H1 (cell line): ENCODE data around the gene PRRT1B. TPM values are rescaled to one million over a fixed set of nuclear protein-coding genes. Genes with fewer than 3 reads are reported as not detected.

ENCODE experiments used
- HDAC2 ChIP-seq, 2 experiments: fragments of 300-600 bp in 1 of 2; sonication (generic) in 1 of 2; IDR thresholded peaks; 2 replicates each; pipeline ENCODE4 v1.6.1; 2011 to 2012; ENCODE audit warnings: low read depth in 2 of 2, low read length in 2 of 2, mild to moderate bottlenecking in 2 of 2, moderate library complexity in 2 of 2, borderline replicate concordance in 1 of 2, inconsistent platforms in 1 of 2
- RXRA ChIP-seq: IDR thresholded peaks from 2 replicates; pipeline ENCODE4 v1.6.1; 2011; ENCODE audit warnings: low read depth, mild to moderate bottlenecking, low read length, moderate library complexity; ENCODE audit not compliant: insufficient read depth
- polyA plus RNA-seq, 7 experiments: library from polyadenylated mRNA; depleted of rRNA in 3 of 7; stranded (reverse) in 5 of 7; unstranded in 2 of 7; fragments of >200 nt in 5 of 7; fragments of 200-250 nt in 2 of 7; gene quantifications; 1 replicate in 5 of 7; 2 replicates in 1 of 7; 4 replicates in 1 of 7; pipeline versions ENCODE4 v1.2.1 to v1.2.3, GENCODE V29; 2011 to 2013; ENCODE audit warnings: missing spikeins in 2 of 7, mixed read lengths in 2 of 7
- total RNA-seq: library from RNA; stranded (reverse); fragmentation: NEBNext Ultra II Directional; extraction: Animal tissue kit (Norgen Biotek cat#: 25700); gene quantifications from 2 replicates; pipeline ENCODE4 v1.2.1, GENCODE V29; 2021

Gene PRRT1B
- total and polyA plus RNA-seq, 2 of the 8 experiments (the other 6 are each of a cell fraction or from before 2014, with no cell fraction given), result 0.30 to 1.2 TPM

GRCh38 chr9:131566158-131566557 is 20.8 kb downstream of the PRRT1B start (continued):
- TF ChIP-seq HDAC2 (IDR thresholded peaks at IDR 0.05; ENCODE audit: borderline replicate concordance in 1 of 2, low read depth in 2 of 2, low read length in 2 of 2) (no peak), RXRA (no peak)
